HG03520 (cell line): Measurements from ENCODE around the gene LRP5.
"Not testable (repeated sequence)": the region's sequence is repeated elsewhere in the genome, so short reads cannot be mapped to it uniquely, and the experiment has no call there.

Experiments
- ATAC-seq: cut with Tn5 transposase; IDR thresholded peaks from one replicate; pipeline ENCODE4 v1.9.1; 2021; ENCODE audit warnings: mild to moderate bottlenecking, moderate library complexity; ENCODE audit not compliant: unreplicated experiment

Gene LRP5

DNA sequence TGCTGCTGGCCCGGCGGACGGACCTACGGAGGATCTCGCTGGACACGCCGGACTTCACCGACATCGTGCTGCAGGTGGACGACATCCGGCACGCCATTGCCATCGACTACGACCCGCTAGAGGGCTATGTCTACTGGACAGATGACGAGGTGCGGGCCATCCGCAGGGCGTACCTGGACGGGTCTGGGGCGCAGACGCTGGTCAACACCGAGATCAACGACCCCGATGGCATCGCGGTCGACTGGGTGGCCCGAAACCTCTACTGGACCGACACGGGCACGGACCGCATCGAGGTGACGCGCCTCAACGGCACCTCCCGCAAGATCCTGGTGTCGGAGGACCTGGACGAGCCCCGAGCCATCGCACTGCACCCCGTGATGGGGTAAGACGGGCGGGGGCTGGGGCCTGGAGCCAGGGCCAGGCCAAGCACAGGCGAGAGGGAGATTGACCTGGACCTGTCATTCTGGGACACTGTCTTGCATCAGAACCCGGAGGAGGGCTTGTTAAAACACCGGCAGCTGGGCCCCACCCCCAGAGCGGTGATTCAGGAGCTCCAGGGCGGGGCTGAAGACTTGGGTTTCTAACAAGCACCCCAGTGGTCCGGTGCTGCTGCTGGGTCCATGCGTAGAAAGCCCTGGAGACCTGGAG lies 74.1 kb downstream of the LRP5 start:
- ATAC-seq: no peak

DNA sequence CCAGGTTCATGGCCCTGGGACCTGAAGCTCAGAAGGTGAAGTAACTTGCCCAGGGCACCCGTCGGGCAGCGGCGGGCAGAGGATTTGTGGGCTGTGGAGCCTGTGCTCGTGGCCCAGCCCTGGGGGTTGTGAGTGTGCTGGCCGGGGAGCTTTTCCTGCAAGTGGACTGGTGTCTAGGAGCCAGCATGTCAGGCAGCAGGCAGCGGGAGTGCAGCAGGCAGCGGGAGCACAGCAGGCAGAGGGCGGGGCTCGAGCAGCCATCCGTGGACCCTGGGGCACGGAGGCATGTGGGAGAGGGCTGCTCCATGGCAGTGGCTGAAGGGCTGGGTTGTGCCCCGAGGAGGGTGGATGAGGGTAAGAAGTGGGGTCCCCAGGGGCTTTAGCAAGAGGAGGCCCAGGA lies 75.4 kb downstream of the LRP5 start:
- no peak for ATAC-seq

DNA sequence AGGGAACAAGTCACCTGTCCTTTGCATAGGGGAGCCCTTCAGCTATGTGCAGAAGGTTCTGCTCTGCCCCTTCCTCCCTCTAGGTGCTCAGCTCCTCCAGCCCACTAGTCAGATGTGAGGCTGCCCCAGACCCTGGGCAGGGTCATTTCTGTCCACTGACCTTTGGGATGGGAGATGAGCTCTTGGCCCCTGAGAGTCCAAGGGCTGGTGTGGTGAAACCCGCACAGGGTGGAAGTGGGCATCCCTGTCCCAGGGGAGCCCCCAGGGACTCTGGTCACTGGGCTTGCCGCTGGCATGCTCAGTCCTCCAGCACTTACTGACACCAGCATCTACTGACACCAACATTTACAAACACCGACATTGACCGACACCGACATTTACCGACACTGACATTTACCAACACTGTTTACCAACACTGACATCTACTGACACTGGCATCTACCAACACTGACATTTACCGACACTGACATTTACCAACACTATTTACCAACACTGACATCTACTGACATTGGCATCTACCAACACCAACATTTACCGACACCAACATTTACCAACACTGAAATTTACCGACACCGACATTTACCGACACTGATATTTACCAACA lies 76.3 kb downstream of the LRP5 start:
- ATAC-seq: no peak

DNA sequence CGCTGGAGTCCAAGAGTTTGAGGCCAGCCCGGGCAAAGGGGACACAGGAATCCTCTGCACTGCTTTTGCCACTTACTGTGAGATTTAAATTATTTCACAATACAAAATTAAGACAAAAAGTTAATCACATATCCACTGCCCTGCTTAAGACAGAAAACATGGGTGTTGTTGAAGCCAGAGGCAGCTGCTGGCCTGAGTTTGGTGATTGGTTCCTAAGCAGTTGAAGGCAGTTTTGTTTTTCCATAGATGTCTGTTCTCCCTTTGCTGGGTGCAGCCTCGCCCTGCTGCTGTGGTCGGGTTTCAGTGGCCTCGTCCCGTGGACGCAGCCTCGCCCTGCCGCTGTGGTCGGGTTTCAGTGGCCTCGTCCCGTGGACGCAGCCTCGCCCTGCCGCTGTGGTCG lies 77.9 kb downstream of the LRP5 start:
- ATAC-seq: no peak

DNA sequence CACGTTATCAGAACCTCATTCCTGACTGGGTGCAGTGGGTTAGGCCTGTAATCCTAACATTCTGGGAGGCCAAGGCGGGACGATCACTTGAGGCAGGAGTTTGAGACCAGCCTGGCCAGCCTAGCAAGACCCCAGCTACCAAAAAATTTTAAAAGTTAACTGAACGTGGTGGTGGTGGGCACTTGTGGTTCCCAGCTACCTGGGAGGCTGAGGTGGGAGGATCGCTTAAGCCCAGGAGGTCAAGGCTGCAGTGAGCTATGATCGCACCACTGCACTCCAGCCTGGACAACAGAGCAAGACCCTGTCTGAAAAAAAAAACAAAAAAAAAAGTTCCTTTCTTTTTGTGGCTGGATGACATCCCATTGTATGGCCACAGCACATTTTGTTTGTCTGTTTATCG lies 80.4 kb downstream of the LRP5 start:
- ATAC-seq: no peak

DNA sequence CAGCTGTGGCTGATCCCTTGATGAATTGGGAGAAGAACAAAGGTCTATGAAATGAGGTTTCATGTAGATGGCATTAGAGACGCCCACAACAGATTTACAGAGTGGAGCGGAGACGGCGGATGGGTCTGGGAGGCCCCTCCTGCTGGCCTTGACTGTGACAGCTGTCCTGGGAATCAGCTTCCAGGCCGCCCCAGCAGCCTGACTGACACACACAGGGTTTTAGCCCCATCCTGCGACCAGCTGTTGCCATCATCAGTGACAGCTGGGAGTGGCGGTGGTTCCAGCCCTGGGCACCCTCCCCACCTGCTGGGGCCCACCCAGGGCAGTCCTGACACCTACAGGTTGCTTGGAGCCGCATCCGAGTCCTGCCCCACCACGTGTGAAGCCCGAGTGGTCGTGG lies 84.1 kb downstream of the LRP5 start:
- ATAC-seq: no peak

DNA sequence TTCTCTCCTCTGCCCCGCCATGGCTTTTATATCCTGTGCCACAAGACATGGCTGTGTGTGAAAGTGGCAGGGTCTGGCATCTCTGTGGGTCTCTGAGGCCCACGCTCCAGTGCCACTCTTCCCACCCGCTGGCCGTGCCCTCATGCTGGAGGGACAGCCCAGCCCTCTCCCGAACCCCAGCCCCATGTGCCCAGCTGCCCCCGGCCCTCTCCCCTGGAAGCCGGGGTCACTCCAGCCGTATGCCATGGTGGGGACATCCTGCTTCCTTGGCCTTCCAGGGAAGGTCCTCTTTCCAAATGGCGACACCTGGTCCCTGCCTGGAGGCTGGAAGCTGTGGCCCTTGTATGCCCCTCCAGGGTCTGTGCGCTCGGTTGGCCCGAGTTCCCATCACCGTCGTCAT lies 84.9 kb downstream of the LRP5 start:
- ATAC-seq: no peak

DNA sequence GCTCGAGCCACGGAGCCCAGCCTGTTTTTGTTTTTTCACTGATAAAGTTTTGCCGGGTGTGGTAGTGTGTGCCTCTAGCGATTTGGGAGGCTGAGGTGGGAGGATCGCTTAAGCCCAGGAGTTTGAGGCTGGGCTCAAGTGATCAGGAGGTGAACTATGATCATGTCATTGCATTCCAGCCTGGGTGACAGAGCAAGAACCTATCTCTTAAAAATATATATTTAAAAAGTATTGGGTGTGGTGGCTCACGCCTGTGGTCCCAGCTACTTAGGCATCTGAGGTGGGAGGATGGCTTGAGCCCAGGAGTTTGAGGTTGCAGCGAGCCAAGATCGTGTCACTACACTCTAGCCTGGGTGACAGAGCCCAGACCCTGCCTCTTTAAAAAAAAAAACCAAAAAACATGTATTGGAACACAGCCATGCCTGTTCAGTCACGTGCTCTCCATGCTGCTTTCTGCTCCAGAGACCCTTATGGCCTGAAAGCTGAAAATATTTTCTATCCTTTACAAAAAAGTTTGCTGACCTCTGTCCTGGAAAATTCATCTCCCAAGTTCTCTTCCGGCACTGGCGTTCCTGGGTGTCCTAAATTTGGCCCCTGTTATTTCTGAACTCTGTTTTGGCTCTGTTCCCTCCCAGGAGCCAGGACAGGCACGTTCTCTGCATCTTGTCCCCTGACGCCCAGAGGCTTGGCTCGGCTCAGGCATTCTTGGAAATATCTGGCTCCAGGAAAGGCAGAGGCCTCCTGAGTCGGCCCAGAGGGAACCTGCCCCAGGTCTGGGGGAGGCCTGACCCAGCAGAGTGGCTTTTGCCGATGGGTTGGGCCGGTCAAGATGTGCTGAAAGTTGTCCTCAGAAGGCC lies 86.8 kb downstream of the LRP5 start:
- no peak for ATAC-seq

DNA sequence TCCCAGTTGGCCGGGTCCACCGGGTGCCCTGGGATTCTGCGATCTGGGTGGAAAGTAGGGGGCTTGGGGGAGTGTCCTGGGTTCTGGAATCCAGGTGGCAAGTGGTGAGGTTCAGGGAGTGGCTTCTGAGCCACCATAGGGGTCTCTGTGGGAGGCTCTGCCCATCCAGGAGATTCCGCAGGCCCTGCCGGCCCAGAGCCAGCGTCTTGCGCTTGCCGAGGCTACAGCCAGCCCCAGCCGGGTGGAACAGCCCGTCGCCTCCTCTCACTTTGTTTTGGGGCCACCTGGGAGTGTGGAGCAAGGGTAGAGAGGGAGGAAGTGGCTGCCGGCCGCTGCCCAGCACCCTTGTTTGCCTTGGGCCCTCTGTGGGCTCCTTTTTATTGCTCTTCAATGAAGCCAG lies 87.5 kb downstream of the LRP5 start:
- ATAC-seq: no peak

DNA sequence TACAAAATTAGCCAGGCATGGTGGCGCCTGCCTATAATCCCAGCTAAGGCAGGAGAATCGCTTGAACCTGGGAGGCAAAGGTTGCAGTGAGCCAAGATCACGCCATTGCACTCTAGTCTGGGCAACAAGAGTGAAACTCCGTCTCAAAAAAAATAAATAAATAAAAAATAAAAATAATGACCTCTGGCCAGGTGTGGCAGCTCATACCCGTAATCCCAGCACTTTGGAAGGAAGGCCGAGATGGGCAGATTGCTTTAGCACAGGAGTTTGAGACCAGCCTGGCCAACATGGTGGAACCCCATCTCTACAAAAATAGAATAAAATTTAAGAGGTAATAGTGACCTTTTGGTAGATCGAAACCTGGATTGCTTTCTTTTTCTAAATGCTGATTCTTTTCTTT lies 88.2 kb downstream of the LRP5 start:
- ATAC-seq: not testable (repeated sequence)

DNA sequence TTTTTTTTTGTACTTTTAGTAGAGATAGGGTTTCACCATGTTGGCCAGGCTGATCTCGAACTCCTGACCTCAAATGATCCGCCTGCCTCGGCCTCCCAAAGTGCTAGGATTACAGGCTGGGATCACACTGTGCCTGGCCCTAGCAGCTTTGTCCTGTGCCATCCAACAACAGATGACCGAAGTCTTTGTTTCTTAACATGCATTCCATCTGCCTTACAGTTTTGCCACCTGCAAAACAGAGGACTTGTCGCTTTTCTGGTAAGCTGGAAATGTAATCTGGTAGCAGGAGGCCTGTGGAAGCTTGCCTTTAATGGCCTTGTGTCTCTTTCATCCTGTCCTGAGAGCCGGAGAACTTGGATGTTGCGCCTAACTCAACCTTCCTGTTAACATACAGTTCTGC lies 89.5 kb downstream of the LRP5 start:
- no peak for ATAC-seq

DNA sequence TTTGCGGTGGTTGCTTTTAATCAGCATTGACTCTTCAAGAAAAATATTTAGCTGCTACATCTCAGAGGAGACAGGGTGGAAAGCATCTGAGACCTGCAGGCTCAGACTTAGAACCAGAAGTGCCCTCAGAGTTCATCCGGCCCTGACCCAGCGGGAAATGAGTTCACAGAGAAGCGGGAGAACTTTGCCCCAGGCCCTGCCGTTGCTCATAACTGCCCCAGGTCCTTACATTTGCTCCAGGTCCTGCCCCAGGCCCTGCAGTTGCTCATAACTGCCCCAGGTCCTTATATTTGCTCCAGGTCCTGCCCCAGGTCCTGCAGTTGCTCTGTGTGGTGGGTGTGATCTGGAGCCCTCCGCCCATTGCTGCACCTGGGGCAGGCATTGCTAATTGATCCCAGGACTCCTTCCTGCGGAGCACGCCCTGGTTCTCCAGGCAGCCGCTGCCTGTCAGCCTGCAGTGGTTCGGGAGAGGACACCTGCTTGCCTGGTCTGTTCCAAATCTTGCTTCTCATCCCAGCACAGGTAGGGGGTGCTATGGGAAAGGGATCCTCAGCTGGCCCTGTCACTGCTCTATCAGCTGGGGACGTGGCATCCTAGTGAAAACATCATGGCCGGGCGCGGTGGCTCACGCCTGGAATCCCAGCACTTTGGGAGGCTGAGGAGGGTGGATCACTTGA lies 90.1 kb downstream of the LRP5 start:
- no peak for ATAC-seq

DNA sequence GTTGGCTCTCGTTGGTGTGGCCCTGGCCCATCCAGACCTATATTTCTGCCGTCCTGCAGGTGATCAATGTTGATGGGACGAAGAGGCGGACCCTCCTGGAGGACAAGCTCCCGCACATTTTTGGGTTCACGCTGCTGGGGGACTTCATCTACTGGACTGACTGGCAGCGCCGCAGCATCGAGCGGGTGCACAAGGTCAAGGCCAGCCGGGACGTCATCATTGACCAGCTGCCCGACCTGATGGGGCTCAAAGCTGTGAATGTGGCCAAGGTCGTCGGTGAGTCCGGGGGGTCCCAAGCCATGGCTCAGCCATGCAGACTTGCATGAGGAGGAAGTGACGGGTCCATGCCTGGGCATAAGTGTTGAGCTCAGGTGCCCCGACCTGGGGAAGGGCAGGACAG lies 91.0 kb downstream of the LRP5 start:
- no peak for ATAC-seq

DNA sequence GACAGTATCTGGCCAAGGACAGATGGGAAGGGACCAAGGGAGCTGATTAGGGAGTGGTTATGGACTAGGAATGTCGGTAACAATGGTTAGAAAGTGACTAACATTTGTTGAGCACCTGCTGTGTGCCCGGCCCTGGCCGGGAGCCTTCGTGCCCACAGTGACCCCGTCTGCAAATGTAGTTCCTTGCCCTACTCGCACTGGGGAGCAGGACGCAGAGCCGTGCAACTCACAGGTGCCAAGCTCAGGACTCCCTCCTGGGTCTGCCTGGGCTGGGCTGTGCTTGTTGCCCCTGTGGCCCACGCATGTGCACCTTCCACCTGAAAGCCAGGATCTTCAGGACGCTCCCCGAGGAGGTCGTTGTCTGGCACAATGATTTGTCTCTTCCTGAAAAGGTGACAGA lies 91.4 kb downstream of the LRP5 start:
- ATAC-seq: no peak

DNA sequence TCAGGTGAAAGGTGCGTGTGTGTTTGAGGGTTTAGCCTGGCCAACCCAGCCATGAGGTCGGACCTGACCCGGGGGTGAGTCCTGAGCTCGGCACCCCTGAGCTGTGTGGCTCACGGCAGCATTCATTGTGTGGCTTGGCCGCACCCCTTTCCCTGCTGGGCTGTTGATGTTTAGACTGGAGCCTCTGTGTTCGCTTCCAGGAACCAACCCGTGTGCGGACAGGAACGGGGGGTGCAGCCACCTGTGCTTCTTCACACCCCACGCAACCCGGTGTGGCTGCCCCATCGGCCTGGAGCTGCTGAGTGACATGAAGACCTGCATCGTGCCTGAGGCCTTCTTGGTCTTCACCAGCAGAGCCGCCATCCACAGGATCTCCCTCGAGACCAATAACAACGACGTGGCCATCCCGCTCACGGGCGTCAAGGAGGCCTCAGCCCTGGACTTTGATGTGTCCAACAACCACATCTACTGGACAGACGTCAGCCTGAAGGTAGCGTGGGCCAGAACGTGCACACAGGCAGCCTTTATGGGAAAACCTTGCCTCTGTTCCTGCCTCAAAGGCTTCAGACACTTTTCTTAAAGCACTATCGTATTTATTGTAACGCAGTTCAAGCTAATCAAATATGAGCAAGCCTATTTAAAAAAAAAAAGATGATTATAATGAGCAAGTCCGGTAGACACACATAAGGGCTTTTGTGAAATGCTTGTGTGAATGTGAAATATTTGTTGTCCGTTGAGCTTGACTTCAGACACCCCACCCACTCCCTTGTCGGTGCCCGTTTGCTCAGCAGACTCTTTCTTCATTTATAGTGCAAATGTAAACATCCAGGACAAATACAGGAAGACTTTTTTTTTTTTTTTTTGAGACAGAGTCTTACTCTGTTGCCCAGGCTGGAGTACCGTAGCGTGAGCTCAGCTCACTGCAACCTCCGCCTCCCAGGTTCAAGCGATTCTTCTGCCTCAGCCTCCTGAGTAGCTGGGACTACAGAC lies 94.2 kb downstream of the LRP5 start:
- no peak for ATAC-seq

DNA sequence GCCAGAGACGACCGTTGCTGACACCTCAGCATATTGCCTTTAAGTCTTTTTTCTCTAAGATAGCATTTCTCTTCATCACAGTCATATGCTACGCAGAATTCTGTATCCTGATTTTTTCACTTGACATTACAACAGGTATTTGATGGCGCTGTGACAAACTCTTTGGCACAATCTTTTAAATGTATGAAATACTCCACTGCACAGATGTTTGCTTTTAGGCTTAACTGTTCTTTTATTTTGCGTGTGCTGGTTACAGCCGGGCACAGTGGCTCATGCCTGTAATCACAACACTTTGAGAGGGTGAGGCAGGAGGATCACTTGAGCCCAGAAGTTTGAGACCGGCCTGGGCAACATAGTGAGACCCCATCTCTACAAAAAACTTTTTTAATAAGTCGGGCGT lies 96.1 kb downstream of the LRP5 start:
- ATAC-seq: no peak

DNA sequence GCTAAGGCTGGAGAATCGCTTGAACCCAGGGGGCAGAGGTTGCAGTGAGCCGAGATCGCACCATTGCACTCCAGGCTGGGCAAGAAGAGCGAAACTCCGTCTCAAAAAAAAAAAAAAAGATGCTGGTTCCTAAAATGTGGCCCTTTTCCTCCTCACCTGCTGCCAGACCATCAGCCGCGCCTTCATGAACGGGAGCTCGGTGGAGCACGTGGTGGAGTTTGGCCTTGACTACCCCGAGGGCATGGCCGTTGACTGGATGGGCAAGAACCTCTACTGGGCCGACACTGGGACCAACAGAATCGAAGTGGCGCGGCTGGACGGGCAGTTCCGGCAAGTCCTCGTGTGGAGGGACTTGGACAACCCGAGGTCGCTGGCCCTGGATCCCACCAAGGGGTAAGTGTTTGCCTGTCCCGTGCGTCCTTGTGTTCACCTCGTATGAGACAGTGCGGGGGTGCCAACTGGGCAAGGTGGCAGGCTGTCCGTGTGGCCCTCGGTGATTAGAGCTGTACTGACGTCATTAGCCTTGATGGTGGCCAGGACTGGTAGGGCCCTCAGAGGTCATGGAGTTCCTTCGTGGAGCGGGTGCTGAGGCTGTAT lies 97.5 kb downstream of the LRP5 start:
- no peak for ATAC-seq

DNA sequence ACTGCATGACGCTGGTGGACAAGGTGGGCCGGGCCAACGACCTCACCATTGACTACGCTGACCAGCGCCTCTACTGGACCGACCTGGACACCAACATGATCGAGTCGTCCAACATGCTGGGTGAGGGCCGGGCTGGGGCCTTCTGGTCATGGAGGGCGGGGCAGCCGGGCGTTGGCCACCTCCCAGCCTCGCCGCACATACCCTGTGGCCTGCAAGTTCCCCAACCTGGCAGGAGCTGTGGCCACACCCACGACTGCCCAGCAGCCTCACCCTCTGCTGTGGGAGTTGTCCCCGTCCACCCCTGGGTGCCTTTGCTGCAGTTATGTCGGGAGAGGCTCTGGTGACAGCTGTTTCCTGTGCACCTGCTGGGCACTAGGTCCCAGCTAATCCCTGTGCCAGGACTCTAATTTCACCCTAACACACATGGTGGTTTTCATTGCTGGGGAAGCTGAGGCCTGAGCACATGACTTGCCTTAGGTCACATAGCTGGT lies 99.2 kb downstream of the LRP5 start:
- no peak for ATAC-seq

DNA sequence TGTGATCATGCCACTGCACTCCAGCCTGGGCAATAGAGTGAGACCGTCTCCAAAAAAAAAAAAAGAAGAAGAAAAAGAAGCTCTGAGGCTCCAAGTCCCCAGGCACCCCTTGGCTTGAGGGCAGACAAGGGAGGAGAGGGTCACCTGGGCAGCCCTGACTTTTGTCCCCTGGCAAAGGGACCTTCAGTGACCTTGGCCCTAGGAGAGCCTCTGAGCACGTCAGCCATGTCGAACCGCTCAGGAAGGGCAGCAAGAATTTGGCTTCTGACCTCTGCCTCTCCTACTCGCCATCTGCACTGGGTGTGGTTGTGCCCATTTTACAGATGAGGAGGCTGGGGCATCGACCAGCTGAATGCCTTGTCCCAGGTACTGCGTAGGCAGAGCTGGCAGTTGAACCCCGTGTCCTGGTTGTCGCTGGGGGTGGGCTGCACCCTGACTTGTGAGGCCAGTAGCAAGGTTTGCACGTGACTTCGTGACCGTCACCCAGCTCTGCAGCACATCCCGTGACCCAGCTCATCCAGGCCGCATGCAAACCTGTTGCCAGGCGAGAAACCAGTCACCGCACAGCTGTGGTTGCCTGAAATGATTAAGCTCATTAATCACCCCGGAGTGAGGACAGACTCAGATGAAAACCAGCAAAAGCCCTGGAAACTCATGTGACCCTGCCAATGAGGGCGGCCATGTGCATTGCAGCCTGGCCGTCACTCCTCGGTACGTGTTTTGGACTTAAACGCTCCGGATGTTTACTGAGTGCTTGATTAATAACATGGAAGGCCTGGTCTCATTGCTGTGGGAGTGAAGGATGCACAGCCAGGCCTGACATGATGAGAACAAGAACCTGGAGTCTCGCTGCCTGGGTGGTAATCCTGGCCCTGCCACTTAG lies 100.4 kb downstream of the LRP5 start:
- ATAC-seq: no peak
